GM19043 (cell line): ENCODE measurements around the gene PEG3.

Experiments used
- ATAC-seq: cut with Tn5 transposase; IDR thresholded peaks from one replicate; pipeline ENCODE4 v1.9.1; 2021; ENCODE audit warnings: low read depth; ENCODE audit not compliant: unreplicated experiment

PEG3 gene

GRCh38 chr19:56839652-56840450 lies 675 bp downstream of the PEG3 start:
- ATAC-seq: no peak

- ATAC-seq: no peak
Measured at GRCh38 chr19:56838909-56839651, 1.4 kb downstream of the PEG3 start.

GRCh38 chr19:56838024-56838908 lies 2.3 kb downstream of the PEG3 start:
- no peak for ATAC-seq

- no peak for ATAC-seq
Measured at GRCh38 chr19:56837492-56838023, 3.0 kb downstream of the PEG3 start.

- no peak for ATAC-seq
Measured at GRCh38 chr19:56837004-56837403, 3.5 kb downstream of the PEG3 start.

- ATAC-seq: no peak
Measured at GRCh38 chr19:56836059-56836458, 4.5 kb downstream of the PEG3 start.

- no peak for ATAC-seq
Measured at GRCh38 chr19:56835401-56835800, 5.1 kb downstream of the PEG3 start.

- no peak for ATAC-seq
Measured at GRCh38 chr19:56834564-56835375, 5.8 kb downstream of the PEG3 start.

- no peak for ATAC-seq
Measured at GRCh38 chr19:56832352-56832928, 8.1 kb downstream of the PEG3 start.

- no peak for ATAC-seq
Measured at GRCh38 chr19:56831255-56831654, 9.3 kb downstream of the PEG3 start.

GRCh38 chr19:56829596-56829995 lies 10.9 kb downstream of the PEG3 start:
- no peak for ATAC-seq

GRCh38 chr19:56827708-56828107 lies 12.8 kb downstream of the PEG3 start:
- no peak for ATAC-seq

- no peak for ATAC-seq
Measured at GRCh38 chr19:56823956-56824355, 16.6 kb downstream of the PEG3 start.

GRCh38 chr19:56823417-56823816 lies 17.1 kb downstream of the PEG3 start:
- no peak for ATAC-seq

- ATAC-seq: no peak
Measured at GRCh38 chr19:56822755-56823154, 17.8 kb downstream of the PEG3 start.

GRCh38 chr19:56821675-56822074 lies 18.9 kb downstream of the PEG3 start:
- no peak for ATAC-seq

- no peak for ATAC-seq
Measured at GRCh38 chr19:56821209-56821608, 19.3 kb downstream of the PEG3 start.

GRCh38 chr19:56819166-56819565 lies 21.4 kb downstream of the PEG3 start:
- ATAC-seq: no peak

GRCh38 chr19:56814656-56815055 lies 25.9 kb downstream of the PEG3 start:
- ATAC-seq: no peak

- ATAC-seq: no peak
Measured at GRCh38 chr19:56813531-56813930, 27.0 kb downstream of the PEG3 start.
